Aorta (tissue), 5 donors: ENCODE results near the gene ADH1A. TPM values are rescaled to one million over a fixed set of nuclear protein-coding genes. Genes with fewer than 3 reads are reported as not detected.

Experiments
- ATAC-seq: fragments of 200-7000 bp; cut with Tn5 transposase; one replicate; pipeline ENCODE4 v1.9.1; 2022; ENCODE audit warnings: moderate library complexity; ENCODE audit not compliant: low FRiP score
- DNase-seq, 2 donors: peaks; one replicate each; pipeline ENCODE4 v3.0.0-alpha.2; 2020
- H3K27ac ChIP-seq, 2 donors: one replicate each; pipeline ENCODE4 v1.5.1; 2013; ENCODE audit warnings: low read length in 2 of 2, mild to moderate bottlenecking in 2 of 2, moderate library complexity in 2 of 2, control low read depth in 1 of 2, inconsistent platforms in 1 of 2, low read depth in 1 of 2
- H3K27me3 ChIP-seq, 2 donors: one replicate each; pipeline ENCODE4 v1.6.1; 2013; ENCODE audit warnings: control low read depth in 1 of 2, low read length in 1 of 2, mild to moderate bottlenecking in 1 of 2, moderate library complexity in 1 of 2; ENCODE audit not compliant: insufficient read depth in 2 of 2, control insufficient read depth in 1 of 2
- H3K36me3 ChIP-seq, 2 donors: one replicate each; pipeline ENCODE4 v1.6.1; 2013; ENCODE audit warnings: control low read depth in 1 of 2, low read length in 1 of 2, mild to moderate bottlenecking in 1 of 2; ENCODE audit not compliant: insufficient read depth in 2 of 2, control insufficient read depth in 1 of 2
- H3K4me1 ChIP-seq, 2 donors: one replicate each; pipeline ENCODE4 v1.6.1; 2013; ENCODE audit warnings: low read length in 2 of 2, control low read depth in 1 of 2, mild to moderate bottlenecking in 1 of 2, moderate library complexity in 1 of 2; ENCODE audit not compliant: insufficient read depth in 2 of 2, control insufficient read depth in 1 of 2
- H3K4me3 ChIP-seq, 2 donors: one replicate each; pipeline ENCODE4 v1.5.1; 2013; ENCODE audit warnings: low read length in 2 of 2, control low read depth in 1 of 2, mild to moderate bottlenecking in 1 of 2
- H3K9me3 ChIP-seq: one replicate; pipeline ENCODE4 v1.6.1; 2013; ENCODE audit warnings: mild to moderate bottlenecking, low read length; ENCODE audit not compliant: control insufficient read depth
- WGBS, 2 donors: extraction: QIAGEN DNeasy Blood & Tissue Kit; methylation state at CpG; one replicate each; pipeline ENCODE4 v1.1.7; 2013; 5-methylcytosine and 5-hydroxymethylcytosine counted together
- intact Hi-C, 2 donors: fragments of 100-400 bp; cut with DNase I; formaldehyde crosslinking; loops; one replicate each; pipeline versions ENCODE4 v1.14.2 to v1.15.0; 2022
- long read RNA-seq, 2 donors: library from polyadenylated mRNA; unstranded; transcript quantifications; one replicate each; pipeline ENCODE4 v2.0.0, GENCODE V29; 2020 to 2021
- polyA plus RNA-seq, 2 donors: library from polyadenylated mRNA; stranded (reverse); fragments of 200-250 nt; gene quantifications; one replicate each; pipeline ENCODE4 v1.2.3, GENCODE V29; 2013
- total RNA-seq, 2 donors: library from RNA; stranded (reverse); fragmentation: NEBNext Ultra II Directional; extraction: Animal tissue kit (Norgen Biotek cat#: 25700); gene quantifications; one replicate each; pipeline ENCODE4 v1.2.1, GENCODE V29; 2021
- donor health status: healthy with polysubstance abuse.
- donor health status: Bipolar disorder and iron deficiency.
- donor health status: DM: no; HTN: no; CAD: no.
- donor health status: DM: no; HTN: no; CAD: no.
- donor health status: DM: yes; HTN: yes; CAD: no.

ADH1A gene
- total RNA-seq (1 to 10 TPM; 2.7 to 3.5 TPM), polyA plus RNA-seq (1 to 10 TPM in 1 of 2 donors, under 1 TPM in 1; 0.67 to 1.6 TPM)
- long read RNA-seq, donor 1: 0 reads
- long read RNA-seq, donor 2: 0 reads

DNA sequence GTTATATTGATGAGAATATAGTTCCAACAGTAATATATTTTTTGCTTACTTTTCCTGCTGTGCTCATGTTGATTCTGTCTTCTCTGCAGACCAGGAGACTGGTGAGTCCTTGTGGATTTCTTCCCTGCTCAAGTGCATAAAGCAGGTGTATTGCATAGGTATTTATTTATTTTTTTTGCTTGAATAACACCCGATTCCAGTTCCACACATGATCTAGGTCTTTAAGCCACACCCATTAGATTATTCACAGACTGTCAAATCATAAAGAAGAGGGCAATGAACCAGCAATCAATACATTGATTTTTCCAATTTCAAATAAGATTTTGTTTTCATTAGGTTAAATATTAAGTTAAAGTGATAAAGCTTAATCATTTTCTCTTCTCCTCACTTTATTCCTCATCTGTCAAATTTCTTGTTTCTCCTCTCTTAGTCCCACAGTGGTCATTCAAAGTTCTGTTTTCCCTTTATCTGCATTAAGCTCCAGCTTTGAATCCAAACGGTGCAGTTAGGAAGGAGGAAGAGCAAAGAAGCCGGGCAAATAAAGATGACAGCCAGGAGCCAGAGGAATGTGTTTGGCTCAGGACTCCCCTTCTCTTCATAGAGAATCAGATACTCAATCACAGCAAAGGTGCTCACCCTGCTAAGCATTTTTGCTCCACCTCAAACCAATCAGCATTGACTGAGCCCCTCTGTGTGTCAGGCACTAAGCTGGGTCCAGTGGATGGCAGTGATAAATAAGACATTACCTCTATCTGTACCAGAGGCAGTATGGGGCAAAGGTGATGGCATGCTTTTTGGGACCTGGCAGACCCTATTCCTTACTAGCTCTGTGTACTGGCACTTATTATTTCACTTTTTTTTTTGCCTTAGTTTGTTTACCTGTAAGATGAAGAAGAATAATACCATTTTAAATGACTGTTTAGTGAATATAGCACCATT, at the start of gene ADH1A:
TSS of gene ADH1A (minus strand) at position 138 of the 939 bp plus-strand sequence. CDS start at position 67, 71 bp downstream.
- DNase-seq: no peak
- Histone ChIP-seq H3K4me3 (no peak within 1 kb of the TSS), H3K9me3 (peaks cover 1% of the 10 kb centered on the region), H3K4me1 (no peaks in the 10 kb centered on the region), H3K27me3 (no peaks in the 10 kb centered on the region), H3K36me3 (peaks cover 0 to 5% of the 10 kb centered on the region in 2 donors), H3K27ac (no peak within 1 kb of the TSS)
- 74 to 79% methylated on average over 3 of the region's 3 CpGs for WGBS, 2 donors
- intact Hi-C loops: no loop called here
- no peak for ATAC-seq

DNA sequence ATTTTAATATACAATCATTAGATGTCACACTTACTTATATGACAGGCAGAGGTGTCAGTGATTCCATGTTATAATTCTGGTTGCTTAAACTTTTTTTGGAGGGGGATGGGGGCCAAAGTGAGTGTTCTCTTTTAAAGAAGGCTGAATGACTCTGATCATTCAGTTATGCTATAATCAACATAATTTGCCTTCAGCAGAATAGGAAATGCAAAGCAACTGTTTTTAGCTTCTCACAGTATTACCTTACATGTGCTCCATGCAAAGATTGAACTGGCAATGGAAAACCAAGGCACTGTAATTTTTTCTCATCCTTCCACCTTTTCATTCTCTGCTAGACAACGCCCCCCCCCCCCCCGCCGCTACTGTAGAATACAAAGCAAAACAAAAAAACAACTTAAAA, 48.4 kb upstream of the ADH1A start:
- Histone ChIP-seq H3K4me1 (no peaks in the 10 kb centered on the region), H3K36me3 (no peaks in the 10 kb centered on the region), H3K4me3 (no peak overlapping the region), H3K9me3 (no peaks in the 10 kb centered on the region), H3K27ac (no peak overlapping the region), H3K27me3 (no peaks in the 10 kb centered on the region)
- ATAC-seq: no peak
- WGBS, 2 donors: 93 to 95% methylated on average over 3 of the region's 3 CpGs
- DNase-seq: no peak
- intact Hi-C loops: no loop called here

DNA sequence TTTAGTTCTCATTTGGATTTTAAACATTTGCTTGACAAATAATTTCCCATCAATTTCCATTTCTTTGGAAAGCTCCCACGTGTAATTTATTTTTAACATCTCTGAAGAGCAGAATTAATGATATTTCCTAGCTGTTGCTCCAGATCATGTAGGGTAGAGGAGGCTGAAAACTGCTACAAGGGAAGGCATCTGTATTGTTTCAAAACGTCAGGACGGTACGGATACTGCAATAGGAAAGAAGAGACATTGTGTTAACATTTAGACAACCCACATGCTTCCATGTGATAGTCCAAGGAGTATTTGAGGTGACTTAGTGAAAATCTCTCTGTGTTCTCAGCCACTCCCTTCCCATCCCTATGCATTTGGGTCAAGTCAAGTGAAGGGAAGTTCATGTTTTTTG, 45.8 kb upstream of the ADH1A start:
- Histone ChIP-seq H3K36me3 (no peaks in the 10 kb centered on the region), H3K9me3 (no peaks in the 10 kb centered on the region), H3K27ac (no peak overlapping the region), H3K4me1 (no peaks in the 10 kb centered on the region), H3K4me3 (no peak overlapping the region), H3K27me3 (no peaks in the 10 kb centered on the region)
- intact Hi-C loops: no loop called here
- ATAC-seq: no peak
- WGBS, 2 donors: 77% methylated on average over 4 of the region's 4 CpGs
- no peak for DNase-seq

DNA sequence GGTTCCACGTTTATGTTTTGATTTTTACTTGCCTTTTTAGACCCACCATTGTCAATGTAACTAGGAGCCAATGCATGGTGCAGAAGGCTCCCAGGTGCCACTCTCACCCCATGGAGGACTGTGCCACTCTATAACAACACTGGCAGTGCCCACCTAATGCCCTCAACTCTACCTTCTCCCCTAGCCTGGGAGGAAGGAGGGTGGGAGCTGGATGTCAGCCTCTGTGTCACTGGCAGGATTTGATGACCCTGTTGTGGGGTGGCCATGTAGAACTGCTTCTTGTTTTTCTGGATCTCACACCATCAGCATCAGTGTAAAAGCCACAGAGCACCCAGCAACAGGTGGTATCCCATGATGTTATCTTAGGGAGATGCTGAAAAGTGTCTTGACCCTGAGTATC, 44.1 kb upstream of the ADH1A start:
- Histone ChIP-seq H3K9me3 (peaks cover under 1% of the 10 kb centered on the region), H3K4me1 (no peaks in the 10 kb centered on the region), H3K36me3 (no peaks in the 10 kb centered on the region), H3K4me3 (no peak overlapping the region), H3K27ac (no peak overlapping the region), H3K27me3 (no peaks in the 10 kb centered on the region)
- intact Hi-C loops: no loop called here
- WGBS, 2 donors: 82 to 87% methylated on average over 1 of the region's 1 CpG
- ATAC-seq: no peak
- DNase-seq: no peak

DNA sequence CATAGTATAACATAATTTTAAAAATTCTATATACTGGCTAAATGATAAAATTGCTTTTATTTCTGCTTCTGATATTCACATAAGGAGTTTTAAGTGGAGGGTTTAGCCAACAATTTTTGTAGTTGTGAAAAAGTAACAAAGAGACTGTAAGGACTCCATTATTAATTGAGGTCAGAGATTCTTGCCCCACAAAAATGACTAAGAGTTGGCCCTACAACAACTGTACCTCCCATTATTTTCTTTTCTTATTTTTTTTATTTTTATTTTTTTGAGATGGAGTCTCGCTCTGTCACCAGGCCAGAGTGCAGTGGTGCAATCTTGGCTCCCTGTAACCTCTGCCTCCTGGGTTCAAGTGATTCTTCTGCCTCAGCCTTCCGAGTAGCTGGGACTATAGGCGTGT, 39.9 kb upstream of the ADH1A start:
- Histone ChIP-seq H3K36me3 (no peaks in the 10 kb centered on the region), H3K27me3 (no peaks in the 10 kb centered on the region), H3K4me1 (no peaks in the 10 kb centered on the region), H3K27ac (no peak overlapping the region), H3K4me3 (no peak overlapping the region), H3K9me3 (peaks cover 4% of the 10 kb centered on the region)
- 96% methylated on average over 3 of the region's 3 CpGs for WGBS, 2 donors
- no peak for DNase-seq
- intact Hi-C loops: no loop called here
- ATAC-seq: no peak

DNA sequence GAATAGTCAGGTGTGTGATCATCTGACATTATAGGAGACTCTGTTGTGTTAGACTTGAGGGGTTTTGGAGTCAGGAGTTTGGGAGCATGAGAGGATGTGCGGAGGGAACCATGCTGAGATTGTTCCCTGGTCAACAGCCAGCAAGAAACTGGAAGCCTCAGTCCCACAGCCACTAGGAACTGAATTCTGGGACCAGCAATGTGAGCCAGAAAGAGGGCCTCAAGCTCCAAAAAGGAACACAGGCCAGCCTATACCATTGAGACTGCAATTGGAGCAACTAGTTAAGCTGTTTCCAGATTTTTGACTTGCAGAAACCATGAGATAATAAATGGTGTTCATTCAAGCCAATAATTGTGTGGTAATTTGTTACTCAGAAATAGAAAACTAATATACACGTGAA, 39.1 kb upstream of the ADH1A start:
- no peaks in the 10 kb centered on the region for H3K27me3 ChIP-seq
- H3K4me1 ChIP-seq: no peaks in the 10 kb centered on the region
- 50 to 56% methylated on average over 2 of the region's 2 CpGs for WGBS, 2 donors
- H3K36me3 ChIP-seq: no peaks in the 10 kb centered on the region
- H3K9me3 ChIP-seq: peaks cover 4% of the 10 kb centered on the region
- intact Hi-C loops: no loop called here
- no peak overlapping the region for H3K27ac ChIP-seq
- no peak overlapping the region for H3K4me3 ChIP-seq
- no peak for DNase-seq
- ATAC-seq: no peak

DNA sequence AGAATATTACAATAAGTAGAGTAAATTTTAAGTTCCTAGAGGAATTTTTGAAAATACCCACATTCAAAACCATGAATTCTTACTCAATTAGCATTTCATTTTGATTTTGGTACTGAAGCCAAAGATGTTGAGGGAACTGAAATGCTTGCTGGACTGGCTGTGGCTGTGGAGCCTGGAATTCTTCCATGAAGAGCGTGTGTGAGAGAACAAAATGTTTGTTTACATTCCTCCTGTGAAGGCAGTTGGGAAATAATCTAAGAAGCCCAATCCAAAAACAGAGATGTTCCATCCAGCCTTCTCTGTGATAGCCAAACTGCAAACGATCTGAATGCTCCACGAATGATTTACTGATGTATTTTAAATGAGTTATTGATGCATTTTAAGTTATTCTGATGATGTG, 34.2 kb upstream of the ADH1A start:
- peak; percentile 81 for ATAC-seq
- Histone ChIP-seq H3K27me3 (no peaks in the 10 kb centered on the region), H3K27ac (no peak overlapping the region), H3K4me1 (peaks cover 0 to 5% of the 10 kb centered on the region in 2 donors), H3K4me3 (no peak overlapping the region), H3K9me3 (peaks cover 4% of the 10 kb centered on the region), H3K36me3 (no peaks in the 10 kb centered on the region)
- WGBS, 2 donors: 1 to 2% methylated on average over 3 of the region's 3 CpGs
- DNase-seq: peak; percentile 76
- intact Hi-C loops: loop anchor here in 1 of 2 donors (5.0 kb wide), 1 partner anchor 57 kb away; no protein-coding TSS in a partner anchor

DNA sequence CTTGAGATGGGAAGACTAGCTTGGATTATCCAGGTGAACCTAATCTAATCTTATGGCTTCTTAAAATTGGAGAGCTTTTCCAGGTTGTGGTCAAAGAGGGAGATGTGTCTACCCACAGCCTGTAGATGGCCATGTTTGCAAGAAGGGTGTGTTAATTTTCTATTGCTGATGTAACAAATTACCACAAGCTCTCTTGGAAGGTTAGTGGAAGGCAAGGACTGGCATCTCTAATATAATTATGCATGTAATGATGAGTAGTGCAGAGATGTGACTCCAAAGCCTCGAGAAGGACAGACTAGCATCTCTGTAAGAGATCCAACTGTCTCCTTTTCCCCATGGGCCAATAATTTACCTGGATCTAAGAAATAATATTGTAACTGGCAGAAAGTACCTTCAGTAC, 33.6 kb upstream of the ADH1A start:
- intact Hi-C loops: loop anchor here in 1 of 2 donors (5.0 kb wide), 1 partner anchor 58 kb away; no protein-coding TSS in a partner anchor
- peaks cover 2% of the 10 kb centered on the region for H3K9me3 ChIP-seq
- ATAC-seq: peak; percentile 36
- no peak overlapping the region for H3K4me3 ChIP-seq
- no peaks in the 10 kb centered on the region for H3K36me3 ChIP-seq
- DNase-seq: no peak
- H3K4me1 ChIP-seq: peaks cover 2 to 5% of the 10 kb centered on the region in 2 donors
- peak overlapping the region; percentile 22 to 56 for H3K27ac ChIP-seq
- no peaks in the 10 kb centered on the region for H3K27me3 ChIP-seq
- 13 to 15% methylated on average over 1 of the region's 1 CpG for WGBS, 2 donors

DNA sequence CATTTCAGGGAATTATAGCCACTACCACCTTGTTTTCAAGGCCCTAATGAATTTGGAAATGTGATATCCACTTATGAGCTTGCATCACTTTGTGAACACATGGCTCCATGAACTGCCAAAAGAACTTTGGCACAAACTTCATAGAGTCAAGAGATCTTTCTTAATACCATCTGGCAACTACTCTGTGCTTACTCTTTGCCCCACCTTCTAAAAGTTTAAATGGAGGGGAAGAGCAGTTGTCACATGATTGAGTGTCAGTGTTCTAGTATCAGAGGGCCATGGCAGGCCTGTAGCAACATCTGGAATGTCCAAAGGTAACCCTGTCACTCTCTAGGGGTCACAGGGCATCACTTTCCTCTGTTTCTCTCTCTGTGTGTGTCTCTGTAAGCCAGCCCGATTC, 33.0 kb upstream of the ADH1A start:
- Histone ChIP-seq H3K9me3 (peaks cover 2% of the 10 kb centered on the region), H3K27me3 (no peaks in the 10 kb centered on the region), H3K27ac (peak overlapping the region; percentile 22 to 23), H3K4me1 (peaks cover 2 to 5% of the 10 kb centered on the region in 2 donors), H3K4me3 (no peak overlapping the region), H3K36me3 (no peaks in the 10 kb centered on the region)
- ATAC-seq (peak; percentile 67), DNase-seq (no peak)
- WGBS, 2 donors: 93 to 97% methylated on average over 1 of the region's 1 CpG
- intact Hi-C loops: loop anchor here in 1 of 2 donors (5.0 kb wide), 1 partner anchor 59 kb away; no protein-coding TSS in a partner anchor
